Measurements from ENCODE around the gene SLC17A5. TPM values are rescaled to one million over a fixed set of nuclear protein-coding genes. Genes with fewer than 3 reads are reported as not detected.

The SLC17A5 gene
- total and polyA plus RNA-seq, 4 donors, result 9.1 to 19.3 (median 11.3) TPM

DNA sequence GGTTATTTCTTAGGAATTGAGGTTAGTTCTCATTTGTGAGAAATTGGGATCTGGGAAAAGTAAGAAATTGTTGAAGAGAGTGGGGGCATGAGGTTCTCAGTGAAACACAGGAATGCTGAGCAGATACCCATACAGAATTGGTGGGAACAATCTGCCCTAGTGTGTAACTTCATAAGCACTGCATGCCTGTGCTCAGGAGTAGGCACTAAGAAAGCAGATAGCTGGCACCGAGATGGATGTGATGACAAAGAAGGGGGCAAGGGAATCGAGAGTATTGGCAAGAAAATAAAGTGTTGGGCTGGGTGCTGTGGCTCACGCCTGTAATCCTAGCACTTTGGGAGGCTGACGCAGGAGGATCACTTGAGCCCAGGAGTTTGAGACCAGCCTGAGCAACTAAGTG is 4.0 kb downstream of the SLC17A5 start:
- no peak for DNase-seq (ENCODE audit: low spot score)
- no peak overlapping the region for H3K9ac ChIP-seq (ENCODE audit: low read depth in 1 of 2, low read length in 2 of 2)
- TF ChIP-seq, protein P1, sequence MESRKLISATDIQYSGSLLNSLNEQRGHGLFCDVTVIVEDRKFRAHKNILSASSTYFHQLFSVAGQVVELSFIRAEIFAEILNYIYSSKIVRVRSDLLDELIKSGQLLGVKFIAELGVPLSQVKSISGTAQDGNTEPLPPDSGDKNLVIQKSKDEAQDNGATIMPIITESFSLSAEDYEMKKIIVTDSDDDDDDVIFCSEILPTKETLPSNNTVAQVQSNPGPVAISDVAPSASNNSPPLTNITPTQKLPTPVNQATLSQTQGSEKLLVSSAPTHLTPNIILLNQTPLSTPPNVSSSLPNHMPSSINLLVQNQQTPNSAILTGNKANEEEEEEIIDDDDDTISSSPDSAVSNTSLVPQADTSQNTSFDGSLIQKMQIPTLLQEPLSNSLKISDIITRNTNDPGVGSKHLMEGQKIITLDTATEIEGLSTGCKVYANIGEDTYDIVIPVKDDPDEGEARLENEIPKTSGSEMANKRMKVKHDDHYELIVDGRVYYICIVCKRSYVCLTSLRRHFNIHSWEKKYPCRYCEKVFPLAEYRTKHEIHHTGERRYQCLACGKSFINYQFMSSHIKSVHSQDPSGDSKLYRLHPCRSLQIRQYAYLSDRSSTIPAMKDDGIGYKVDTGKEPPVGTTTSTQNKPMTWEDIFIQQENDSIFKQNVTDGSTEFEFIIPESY (IDR thresholded peaks at IDR 0.05), result no peak
- TF ChIP-seq RAD21 (IDR thresholded peaks at IDR 0.05), result no peak
- no peak for TF ChIP-seq GABPA (IDR thresholded peaks at IDR 0.05 in 1 of 2, conservative IDR thresholded peaks at IDR 0.05 in 1 of 2)
- no peak for TF ChIP-seq FOXA1 (IDR thresholded peaks at IDR 0.05)
- no peak for TF ChIP-seq YY1 (IDR thresholded peaks at IDR 0.05)
- no peak for TF ChIP-seq NR2F2 (IDR thresholded peaks at IDR 0.05)
- TF ChIP-seq, protein P2, sequence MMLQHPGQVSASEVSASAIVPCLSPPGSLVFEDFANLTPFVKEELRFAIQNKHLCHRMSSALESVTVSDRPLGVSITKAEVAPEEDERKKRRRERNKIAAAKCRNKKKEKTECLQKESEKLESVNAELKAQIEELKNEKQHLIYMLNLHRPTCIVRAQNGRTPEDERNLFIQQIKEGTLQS (IDR thresholded peaks at IDR 0.05), result no peak
- TF ChIP-seq, protein P3, sequence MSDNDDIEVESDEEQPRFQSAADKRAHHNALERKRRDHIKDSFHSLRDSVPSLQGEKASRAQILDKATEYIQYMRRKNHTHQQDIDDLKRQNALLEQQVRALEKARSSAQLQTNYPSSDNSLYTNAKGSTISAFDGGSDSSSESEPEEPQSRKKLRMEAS (IDR thresholded peaks at IDR 0.05), result no peak
- TF ChIP-seq FOXA2 (IDR thresholded peaks at IDR 0.05), result no peak
- no peak for TF ChIP-seq JUND (IDR thresholded peaks at IDR 0.05)
- no peak for TF ChIP-seq HNF4A (conservative IDR thresholded peaks at IDR 0.05)
- TF ChIP-seq EGR1 (IDR thresholded peaks at IDR 0.05; ENCODE audit: low read depth in 2 of 2), result no peak
- no peak for TF ChIP-seq TAF1 (conservative IDR thresholded peaks at IDR 0.05)
- TF ChIP-seq RXRA (IDR thresholded peaks at IDR 0.05), result no peak
- H3K27ac ChIP-seq (ENCODE audit: low read depth in 1 of 2, low read length in 2 of 2), result no peak overlapping the region
- peaks cover 0 to 4% (median under 1%) of the 10 kb centered on the region in 4 donors for H3K4me1 ChIP-seq (ENCODE audit: control insufficient read depth in 4 of 4, insufficient read depth in 4 of 4, low read length in 3 of 4)
- H3K27me3 ChIP-seq (ENCODE audit: control insufficient read depth in 4 of 4, insufficient read depth in 4 of 4, low read length in 3 of 4), result no peaks in the 10 kb centered on the region
- H3K4me3 ChIP-seq (ENCODE audit: low read depth in 1 of 3, low read length in 3 of 3), result no peak overlapping the region
- H3K36me3 ChIP-seq (ENCODE audit: control insufficient read depth in 4 of 4, insufficient read depth in 3 of 4, low read depth in 1 of 4, low read length in 3 of 4), result peaks cover 0 to 3% (median 2%) of the 10 kb centered on the region in 4 donors
- H3K9me3 ChIP-seq (ENCODE audit: control insufficient read depth in 4 of 4, low read length in 3 of 4), result no peaks in the 10 kb centered on the region
- WGBS, result 84% methylated on average over 4 of the region's 4 CpGs

DNA sequence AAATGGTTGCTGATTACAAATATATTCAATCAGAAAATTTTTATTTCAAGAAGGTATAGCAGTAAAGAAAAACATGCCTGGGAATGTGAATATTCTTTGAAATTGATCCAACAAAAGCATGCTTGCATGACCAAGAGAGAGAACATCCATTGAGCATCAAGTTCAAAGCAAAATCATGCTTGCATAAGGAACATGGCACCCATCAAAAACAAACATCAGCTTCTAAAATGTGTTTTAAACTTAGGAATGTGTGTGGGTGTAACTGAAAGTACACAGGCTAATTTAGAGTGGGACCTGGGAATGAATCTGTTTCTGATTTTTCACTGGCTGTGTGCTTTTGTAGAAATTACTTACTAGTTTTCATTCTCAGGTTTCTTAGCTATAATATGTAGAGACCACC is 5.6 kb downstream of the SLC17A5 start:
- H3K9ac ChIP-seq (ENCODE audit: low read depth in 1 of 2, low read length in 2 of 2), result no peak overlapping the region
- no peak overlapping the region for H3K27ac ChIP-seq (ENCODE audit: low read depth in 1 of 2, low read length in 2 of 2)
- H3K4me3 ChIP-seq (ENCODE audit: low read depth in 1 of 3, low read length in 3 of 3), result no peak overlapping the region
- TF ChIP-seq FOXA1 (IDR thresholded peaks at IDR 0.05) (no peak), RAD21 (IDR thresholded peaks at IDR 0.05) (no peak), FOXA2 (IDR thresholded peaks at IDR 0.05) (no peak), NR2F2 (IDR thresholded peaks at IDR 0.05) (no peak), TAF1 (conservative IDR thresholded peaks at IDR 0.05) (no peak), JUND (IDR thresholded peaks at IDR 0.05) (no peak), RXRA (IDR thresholded peaks at IDR 0.05) (no peak), HNF4A (conservative IDR thresholded peaks at IDR 0.05) (no peak), GABPA (IDR thresholded peaks at IDR 0.05 in 1 of 2, conservative IDR thresholded peaks at IDR 0.05 in 1 of 2) (no peak), YY1 (IDR thresholded peaks at IDR 0.05) (no peak), EGR1 (IDR thresholded peaks at IDR 0.05; ENCODE audit: low read depth in 2 of 2) (no peak), HNF4G (IDR thresholded peaks at IDR 0.05) (no peak), SP1 (IDR thresholded peaks at IDR 0.05) (no peak)
- TF ChIP-seq, protein P3 (IDR thresholded peaks at IDR 0.05), result no peak
- TF ChIP-seq, protein P4, sequence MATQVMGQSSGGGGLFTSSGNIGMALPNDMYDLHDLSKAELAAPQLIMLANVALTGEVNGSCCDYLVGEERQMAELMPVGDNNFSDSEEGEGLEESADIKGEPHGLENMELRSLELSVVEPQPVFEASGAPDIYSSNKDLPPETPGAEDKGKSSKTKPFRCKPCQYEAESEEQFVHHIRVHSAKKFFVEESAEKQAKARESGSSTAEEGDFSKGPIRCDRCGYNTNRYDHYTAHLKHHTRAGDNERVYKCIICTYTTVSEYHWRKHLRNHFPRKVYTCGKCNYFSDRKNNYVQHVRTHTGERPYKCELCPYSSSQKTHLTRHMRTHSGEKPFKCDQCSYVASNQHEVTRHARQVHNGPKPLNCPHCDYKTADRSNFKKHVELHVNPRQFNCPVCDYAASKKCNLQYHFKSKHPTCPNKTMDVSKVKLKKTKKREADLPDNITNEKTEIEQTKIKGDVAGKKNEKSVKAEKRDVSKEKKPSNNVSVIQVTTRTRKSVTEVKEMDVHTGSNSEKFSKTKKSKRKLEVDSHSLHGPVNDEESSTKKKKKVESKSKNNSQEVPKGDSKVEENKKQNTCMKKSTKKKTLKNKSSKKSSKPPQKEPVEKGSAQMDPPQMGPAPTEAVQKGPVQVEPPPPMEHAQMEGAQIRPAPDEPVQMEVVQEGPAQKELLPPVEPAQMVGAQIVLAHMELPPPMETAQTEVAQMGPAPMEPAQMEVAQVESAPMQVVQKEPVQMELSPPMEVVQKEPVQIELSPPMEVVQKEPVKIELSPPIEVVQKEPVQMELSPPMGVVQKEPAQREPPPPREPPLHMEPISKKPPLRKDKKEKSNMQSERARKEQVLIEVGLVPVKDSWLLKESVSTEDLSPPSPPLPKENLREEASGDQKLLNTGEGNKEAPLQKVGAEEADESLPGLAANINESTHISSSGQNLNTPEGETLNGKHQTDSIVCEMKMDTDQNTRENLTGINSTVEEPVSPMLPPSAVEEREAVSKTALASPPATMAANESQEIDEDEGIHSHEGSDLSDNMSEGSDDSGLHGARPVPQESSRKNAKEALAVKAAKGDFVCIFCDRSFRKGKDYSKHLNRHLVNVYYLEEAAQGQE (IDR thresholded peaks at IDR 0.05), result no peak
- TF ChIP-seq, protein P5, sequence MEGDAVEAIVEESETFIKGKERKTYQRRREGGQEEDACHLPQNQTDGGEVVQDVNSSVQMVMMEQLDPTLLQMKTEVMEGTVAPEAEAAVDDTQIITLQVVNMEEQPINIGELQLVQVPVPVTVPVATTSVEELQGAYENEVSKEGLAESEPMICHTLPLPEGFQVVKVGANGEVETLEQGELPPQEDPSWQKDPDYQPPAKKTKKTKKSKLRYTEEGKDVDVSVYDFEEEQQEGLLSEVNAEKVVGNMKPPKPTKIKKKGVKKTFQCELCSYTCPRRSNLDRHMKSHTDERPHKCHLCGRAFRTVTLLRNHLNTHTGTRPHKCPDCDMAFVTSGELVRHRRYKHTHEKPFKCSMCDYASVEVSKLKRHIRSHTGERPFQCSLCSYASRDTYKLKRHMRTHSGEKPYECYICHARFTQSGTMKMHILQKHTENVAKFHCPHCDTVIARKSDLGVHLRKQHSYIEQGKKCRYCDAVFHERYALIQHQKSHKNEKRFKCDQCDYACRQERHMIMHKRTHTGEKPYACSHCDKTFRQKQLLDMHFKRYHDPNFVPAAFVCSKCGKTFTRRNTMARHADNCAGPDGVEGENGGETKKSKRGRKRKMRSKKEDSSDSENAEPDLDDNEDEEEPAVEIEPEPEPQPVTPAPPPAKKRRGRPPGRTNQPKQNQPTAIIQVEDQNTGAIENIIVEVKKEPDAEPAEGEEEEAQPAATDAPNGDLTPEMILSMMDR (IDR thresholded peaks at IDR 0.05; ENCODE audit: low read depth, low read length, missing input control), result no peak
- TF ChIP-seq, protein P1 (IDR thresholded peaks at IDR 0.05), result no peak
- TF ChIP-seq, protein P2 (IDR thresholded peaks at IDR 0.05), result no peak
- no peaks in the 10 kb centered on the region for H3K9me3 ChIP-seq (ENCODE audit: control insufficient read depth in 4 of 4, low read length in 3 of 4)
- H3K27me3 ChIP-seq (ENCODE audit: control insufficient read depth in 4 of 4, insufficient read depth in 4 of 4, low read length in 3 of 4), result no peaks in the 10 kb centered on the region
- DNase-seq (ENCODE audit: low spot score), result no peak
- peaks cover 0 to 4% (median 0%) of the 10 kb centered on the region in 4 donors for H3K4me1 ChIP-seq (ENCODE audit: control insufficient read depth in 4 of 4, insufficient read depth in 4 of 4, low read length in 3 of 4)
- peaks cover 0 to 3% (median 2%) of the 10 kb centered on the region in 4 donors for H3K36me3 ChIP-seq (ENCODE audit: control insufficient read depth in 4 of 4, insufficient read depth in 3 of 4, low read depth in 1 of 4, low read length in 3 of 4)
